OCI-LY1 (cell line): ENCODE measurements around the gene SMR3A.

Source experiments
- EZH2 ChIP-seq: fragments of 200-600 bp; sonication (generic), shearing (Covaris generic); IDR thresholded peaks from 2 replicates; pipeline ENCODE4 v1.8.0; 2017; ENCODE audit warnings: borderline replicate concordance, mixed run types, mild to moderate bottlenecking, antibody characterized with exemption, low read length, moderate library complexity, mixed read lengths
- TF ChIP-seq, protein P1 (sequence below): fragments of 200-600 bp; sonication (generic), shearing (Covaris generic); IDR thresholded peaks from 2 replicates; pipeline ENCODE4 v1.5.1; 2017; ENCODE audit warnings: mild to moderate bottlenecking, antibody characterized with exemption, low read length, moderate library complexity, mixed read lengths

DNA sequence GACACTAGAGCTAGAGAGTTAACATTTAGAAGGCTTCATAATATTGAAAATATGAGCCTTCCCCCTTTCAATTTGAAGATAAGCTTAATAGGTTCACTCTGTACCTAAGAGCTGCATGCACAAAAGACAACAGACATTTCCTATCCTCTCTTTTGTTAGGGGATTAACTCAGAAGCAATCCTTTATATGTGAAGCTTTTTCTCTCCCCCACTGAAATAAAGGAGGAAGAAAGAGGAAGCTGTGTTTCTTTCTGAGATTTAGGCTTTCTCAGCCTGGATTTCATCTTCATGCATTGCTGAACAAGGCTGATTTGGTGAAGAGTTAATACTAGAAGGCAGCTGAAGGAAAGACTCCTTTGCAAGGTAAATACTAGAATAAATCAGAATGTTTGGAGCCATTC, 46.8 kb upstream of the SMR3A start:
- TF ChIP-seq, protein P1, sequence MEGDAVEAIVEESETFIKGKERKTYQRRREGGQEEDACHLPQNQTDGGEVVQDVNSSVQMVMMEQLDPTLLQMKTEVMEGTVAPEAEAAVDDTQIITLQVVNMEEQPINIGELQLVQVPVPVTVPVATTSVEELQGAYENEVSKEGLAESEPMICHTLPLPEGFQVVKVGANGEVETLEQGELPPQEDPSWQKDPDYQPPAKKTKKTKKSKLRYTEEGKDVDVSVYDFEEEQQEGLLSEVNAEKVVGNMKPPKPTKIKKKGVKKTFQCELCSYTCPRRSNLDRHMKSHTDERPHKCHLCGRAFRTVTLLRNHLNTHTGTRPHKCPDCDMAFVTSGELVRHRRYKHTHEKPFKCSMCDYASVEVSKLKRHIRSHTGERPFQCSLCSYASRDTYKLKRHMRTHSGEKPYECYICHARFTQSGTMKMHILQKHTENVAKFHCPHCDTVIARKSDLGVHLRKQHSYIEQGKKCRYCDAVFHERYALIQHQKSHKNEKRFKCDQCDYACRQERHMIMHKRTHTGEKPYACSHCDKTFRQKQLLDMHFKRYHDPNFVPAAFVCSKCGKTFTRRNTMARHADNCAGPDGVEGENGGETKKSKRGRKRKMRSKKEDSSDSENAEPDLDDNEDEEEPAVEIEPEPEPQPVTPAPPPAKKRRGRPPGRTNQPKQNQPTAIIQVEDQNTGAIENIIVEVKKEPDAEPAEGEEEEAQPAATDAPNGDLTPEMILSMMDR = no peak
- TF ChIP-seq EZH2 = no peak
